GM18951 (cell line): ENCODE data around the gene CLEC11A.

Source experiments
- POLR2A ChIP-seq: IDR thresholded peaks from 4 replicates; pipeline ENCODE4 v1.6.1; 2011; ENCODE audit warnings: mild to moderate bottlenecking; ENCODE audit not compliant: insufficient read length, insufficient read depth; ENCODE audit errors: extremely low read depth
- in situ Hi-C: fragments of 300-500 bp; cut with MboI; formaldehyde crosslinking; loops from one replicate; pipeline ENCODE4 v1.12.0; 2022; ENCODE audit warnings: low sequenced_read_pairs, mixed read lengths, inconsistent platforms; ENCODE audit not compliant: unreplicated experiment

The CLEC11A gene

GRCh38 chr19:50697414-50698124, 25.6 kb upstream of the CLEC11A start:
- in situ Hi-C loops, result no loop called here
- TF ChIP-seq POLR2A, result no peak

- in situ Hi-C loops, result no loop called here
- no peak for TF ChIP-seq POLR2A
These were observed 21.7 kb upstream of the CLEC11A start for GRCh38 chr19:50701367-50701985.

GRCh38 chr19:50702158-50702870, 20.9 kb upstream of the CLEC11A start:
- TF ChIP-seq POLR2A, result no peak
- in situ Hi-C loops, result no loop called here

GRCh38 chr19:50702871-50703829, 20.0 kb upstream of the CLEC11A start:
- no peak for TF ChIP-seq POLR2A
- in situ Hi-C loops, result no loop called here

- TF ChIP-seq POLR2A, result no peak
- in situ Hi-C loops, result no loop called here
These were observed 19.0 kb upstream of the CLEC11A start for GRCh38 chr19:50703915-50704796.

GRCh38 chr19:50705422-50706019, 17.6 kb upstream of the CLEC11A start:
- in situ Hi-C loops, result no loop called here
- no peak for TF ChIP-seq POLR2A

GRCh38 chr19:50706387-50706786, 16.8 kb upstream of the CLEC11A start:
- in situ Hi-C loops, result no loop called here

GRCh38 chr19:50708179-50708879, 14.8 kb upstream of the CLEC11A start:
- no peak for TF ChIP-seq POLR2A
- in situ Hi-C loops, result no loop called here

More at GRCh38 chr19:50706387-50706786, 16.8 kb upstream of the CLEC11A start:
- TF ChIP-seq POLR2A, result no peak

- TF ChIP-seq POLR2A, result no peak
- in situ Hi-C loops, result no loop called here
These were observed 13.1 kb upstream of the CLEC11A start for GRCh38 chr19:50710094-50710493.

- TF ChIP-seq POLR2A, result no peak
- in situ Hi-C loops, result no loop called here
These were observed 12.6 kb upstream of the CLEC11A start for GRCh38 chr19:50710612-50711011.

GRCh38 chr19:50711196-50711595, 12.0 kb upstream of the CLEC11A start:
- TF ChIP-seq POLR2A, result no peak
- in situ Hi-C loops, result no loop called here
